Kasumi-1 (cell line): Measurements from ENCODE around the gene SPRYD3.
A peak's percentile ranks its signal among the peaks of the same experiment; 100 is the strongest.

Experiments
- DNase-seq, 2 experiments: peaks; one replicate each; lab custom pipeline; 2025; lab: John Stamatoyannopoulos, UW

SPRYD3 gene

DNA sequence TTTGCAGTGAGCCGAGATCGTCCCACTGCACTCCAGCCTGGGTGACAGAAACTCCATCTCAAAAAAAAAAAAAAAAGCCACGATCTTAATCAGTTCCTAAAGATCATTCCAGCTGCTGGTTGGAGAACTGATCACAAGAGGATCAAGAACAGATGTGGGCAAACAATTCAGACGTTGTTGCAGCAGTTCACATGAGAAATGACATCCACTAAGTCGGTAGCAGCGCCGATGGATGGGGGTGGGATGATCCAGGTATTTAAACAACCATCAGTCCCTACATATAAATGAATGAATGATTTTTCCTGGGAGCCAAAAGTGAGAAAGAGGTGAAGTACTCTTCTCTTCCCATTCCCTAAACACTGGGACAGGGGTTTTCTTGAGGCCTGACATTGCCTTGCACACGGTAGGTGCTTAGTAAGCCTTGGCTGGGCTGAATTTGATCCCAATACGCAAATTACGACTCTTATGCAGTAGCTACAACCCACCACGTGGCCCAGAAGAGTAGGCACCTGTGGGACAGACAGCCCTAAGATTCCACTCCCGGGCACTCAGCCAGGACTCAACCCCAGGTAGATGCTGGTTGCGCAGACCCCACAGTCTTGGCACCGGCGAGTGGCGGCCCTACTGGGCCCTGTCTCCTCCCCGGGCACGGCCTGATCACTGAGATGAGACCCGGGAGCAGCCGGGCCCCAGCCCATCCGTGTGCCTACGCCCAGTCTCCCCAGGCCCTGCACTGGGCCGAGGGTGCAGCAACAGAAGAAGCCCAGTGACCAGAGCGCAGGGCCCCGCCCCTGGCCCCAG lies 565 bp downstream of the SPRYD3 start:
- no peak for DNase-seq

DNA sequence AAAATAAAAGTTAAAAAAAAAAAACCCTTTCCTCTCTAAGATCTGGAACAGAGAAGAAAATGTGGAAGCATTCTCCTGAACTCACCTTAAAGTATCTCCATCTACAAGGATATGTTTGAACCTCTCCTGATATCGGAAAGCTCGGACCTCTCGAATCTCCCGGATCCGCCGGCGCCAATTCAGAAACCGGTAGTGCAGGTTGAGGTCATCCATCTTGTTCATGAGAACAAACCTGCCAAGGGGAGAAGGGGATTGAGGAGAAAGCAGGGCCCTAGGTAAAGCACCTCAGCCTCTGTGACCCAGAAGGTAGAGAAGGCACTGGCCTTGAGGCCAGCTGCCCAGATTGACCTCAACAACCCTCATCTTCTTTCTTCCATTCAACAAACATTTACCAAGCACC lies 2.2 kb downstream of the SPRYD3 start:
- no peak for DNase-seq

GRCh38 chr12:53076461-53076860 lies 2.7 kb downstream of the SPRYD3 start:
- DNase-seq = no peak

DNA sequence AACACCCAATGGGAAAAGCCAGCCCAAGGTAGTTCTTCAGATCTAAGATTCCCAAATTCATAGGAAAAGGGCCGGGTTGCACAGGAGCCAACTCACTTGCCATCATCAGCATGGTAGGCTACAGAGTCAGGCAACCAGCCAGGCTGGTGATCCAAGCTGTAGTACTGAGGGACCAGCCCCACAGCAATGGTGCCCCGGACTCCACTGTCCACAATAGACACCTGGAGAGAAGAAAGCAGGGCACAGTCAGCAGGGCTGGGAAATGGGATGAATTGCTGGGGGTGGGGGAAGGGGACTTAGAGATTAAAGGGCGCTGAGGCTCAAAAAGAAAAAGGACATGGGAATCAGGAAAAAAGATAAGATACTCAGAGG lies 4.2 kb downstream of the SPRYD3 start:
- no peak for DNase-seq

- DNase-seq = no peak
These were observed 4.7 kb downstream of the SPRYD3 start for GRCh38 chr12:53074283-53074998.

GRCh38 chr12:53073881-53074280 lies 5.3 kb downstream of the SPRYD3 start:
- no peak for DNase-seq

- no peak for DNase-seq
These were observed 7.3 kb downstream of the SPRYD3 start for GRCh38 chr12:53071591-53072551.

DNA sequence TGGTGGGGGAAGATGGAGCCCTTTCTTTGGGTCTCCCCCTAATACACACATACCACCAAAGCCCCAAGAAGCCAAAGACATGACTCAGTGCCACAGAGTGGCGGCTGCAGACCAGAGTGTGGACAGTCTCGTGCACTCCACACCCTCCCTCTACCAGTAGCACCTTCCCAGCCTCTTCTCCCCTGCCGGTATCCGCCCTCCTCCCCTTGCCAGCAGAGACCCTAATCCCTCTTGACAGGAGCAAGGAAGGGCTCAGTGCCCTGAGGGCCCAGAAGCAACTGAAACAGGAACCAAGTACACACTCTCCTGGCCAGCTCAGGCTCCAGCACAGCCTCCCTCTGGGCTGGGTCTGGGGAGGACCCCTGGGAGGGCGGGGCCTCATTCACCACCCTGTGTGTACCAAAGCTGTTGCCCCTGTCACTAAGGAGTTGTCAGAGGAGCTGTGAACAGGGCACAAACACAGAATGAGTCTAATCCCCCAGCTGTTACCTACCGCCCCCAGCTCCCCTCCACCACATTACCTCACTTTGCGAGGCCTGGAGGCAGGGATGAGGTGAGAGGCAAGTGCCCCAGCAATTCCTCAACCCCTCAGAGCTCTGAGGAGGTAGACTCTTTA lies 8.2 kb downstream of the SPRYD3 start:
- DNase-seq = no peak

DNA sequence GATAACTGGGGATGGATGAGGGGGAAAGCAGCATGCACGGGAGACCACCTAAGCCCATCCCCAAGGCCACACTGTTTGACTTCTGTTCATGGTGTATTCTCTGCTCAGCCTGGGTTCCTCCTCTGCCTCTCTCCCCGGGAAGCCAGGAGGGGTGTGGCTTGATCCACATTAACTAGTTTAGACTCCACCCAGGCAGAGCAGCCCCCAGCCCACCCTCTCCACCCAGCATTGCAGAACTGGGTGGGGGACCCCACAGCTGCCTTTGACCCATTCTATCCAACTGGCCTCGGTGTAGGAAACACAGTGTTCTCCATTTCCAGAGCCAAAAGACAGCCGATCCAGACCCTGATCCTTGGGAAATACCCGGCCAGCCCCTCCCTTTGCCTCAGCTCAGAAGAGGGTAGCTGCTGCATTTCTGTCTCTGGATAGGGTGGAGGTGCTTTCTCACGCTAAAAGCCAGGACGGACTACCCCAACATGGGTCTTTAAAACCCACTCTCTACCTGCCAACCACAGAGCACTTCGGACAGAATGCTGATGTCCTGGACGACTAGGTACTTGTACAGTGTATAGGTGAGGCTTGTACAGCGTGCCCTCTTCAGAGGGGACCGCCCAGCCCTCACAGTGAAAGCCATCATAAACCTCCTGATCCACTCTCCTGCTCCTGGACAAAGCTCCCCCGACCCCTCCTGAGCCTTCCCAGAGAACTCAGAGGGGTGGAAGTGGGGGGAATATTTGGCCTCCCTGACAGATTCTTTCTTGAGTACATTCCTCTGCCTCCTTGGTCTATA lies 9.4 kb downstream of the SPRYD3 start:
- DNase-seq = no peak

GRCh38 chr12:53068811-53069585 lies 10.2 kb downstream of the SPRYD3 start:
- no peak for DNase-seq

- no peak for DNase-seq
These were observed 11.0 kb downstream of the SPRYD3 start for GRCh38 chr12:53067993-53068770.

- no peak for DNase-seq
These were observed 11.9 kb downstream of the SPRYD3 start for GRCh38 chr12:53067074-53067992.

GRCh38 chr12:53065975-53066931 lies 12.9 kb downstream of the SPRYD3 start:
- peak; percentile 48 to 62 for DNase-seq

DNA sequence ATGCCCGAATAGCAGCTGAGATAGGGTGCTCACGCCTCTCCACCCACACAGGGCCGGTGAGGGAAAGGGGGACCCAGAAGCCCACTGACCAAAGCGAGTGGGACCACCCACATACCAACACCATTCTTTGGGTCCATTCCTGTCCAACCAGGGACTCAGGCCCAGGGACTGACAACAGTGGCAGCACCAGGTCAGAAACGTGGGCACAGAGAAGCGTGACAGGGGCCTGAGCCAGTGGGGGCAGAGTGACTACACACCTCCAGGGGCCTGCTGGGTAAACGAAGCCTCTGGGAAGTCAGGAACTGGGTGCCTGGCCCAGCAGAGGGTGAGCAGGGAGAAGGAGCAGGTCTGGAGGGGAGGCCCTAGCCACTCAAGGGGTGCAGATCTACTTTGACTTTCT lies 13.7 kb downstream of the SPRYD3 start:
- DNase-seq = no peak

DNA sequence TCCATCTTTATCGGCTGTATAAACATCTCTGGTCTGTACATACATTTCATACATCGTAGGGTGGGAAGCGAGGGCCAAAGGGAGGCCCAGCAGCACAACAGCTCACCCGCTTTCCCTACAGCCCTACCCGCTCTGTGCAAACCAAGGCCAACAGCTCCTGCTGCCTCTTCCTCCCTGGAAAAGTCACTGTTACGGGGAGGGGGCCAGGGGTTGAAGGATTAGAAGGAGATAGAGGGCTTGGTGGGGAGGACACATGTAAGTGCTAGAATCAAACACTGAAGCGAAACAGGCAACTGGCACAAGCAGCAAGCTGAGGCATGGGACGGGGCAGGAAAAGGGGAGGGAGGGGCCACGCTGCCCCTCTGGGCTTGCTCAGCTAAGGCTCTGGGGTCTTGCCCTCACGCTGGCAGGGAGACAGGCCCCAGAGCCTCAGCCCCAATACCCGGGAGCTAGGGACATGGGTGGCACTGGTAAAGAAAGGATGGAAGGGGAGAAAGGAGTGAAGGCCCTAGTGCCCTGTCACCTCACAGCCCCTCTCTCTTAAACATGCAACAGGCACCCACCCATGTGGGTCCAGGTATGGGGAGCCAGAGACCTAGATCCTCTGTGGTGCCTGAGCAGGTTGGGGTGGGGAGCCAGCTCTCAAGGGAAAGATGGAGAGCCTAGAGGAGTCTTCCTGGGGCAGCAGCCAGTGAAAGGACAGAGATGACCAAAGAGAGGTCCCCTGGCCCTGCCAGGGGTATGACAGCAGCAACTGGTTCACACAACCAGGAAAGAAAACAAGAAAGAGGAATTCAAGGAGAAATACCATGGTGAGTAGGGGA lies 14.4 kb downstream of the SPRYD3 start:
- DNase-seq = no peak
